ENCODE measurements around the gene FAM43B.

DNA sequence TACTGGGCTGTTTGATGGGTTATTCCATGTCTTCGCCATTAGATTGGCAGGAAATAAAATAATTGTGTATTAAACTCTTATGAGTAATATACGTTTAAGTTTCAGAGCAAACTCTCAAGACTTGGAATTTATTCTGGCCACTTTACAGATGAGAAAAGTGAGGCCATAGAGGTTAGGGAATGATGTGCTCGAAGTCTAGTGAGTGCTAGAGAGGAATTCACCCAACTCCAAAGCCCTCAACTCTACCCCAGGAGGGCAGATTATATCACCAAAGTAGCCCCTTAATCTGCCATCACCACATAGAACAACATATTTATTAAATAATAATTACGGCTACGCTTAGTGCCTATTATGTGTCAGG lies 44.0 kb upstream of the FAM43B start:
- TF ChIP-seq POLR2A (IDR thresholded peaks at IDR 0.05), result no peak
- TF ChIP-seq POLR2AphosphoS5 (IDR thresholded peaks at IDR 0.05), result no peak
- TF ChIP-seq, protein P1, sequence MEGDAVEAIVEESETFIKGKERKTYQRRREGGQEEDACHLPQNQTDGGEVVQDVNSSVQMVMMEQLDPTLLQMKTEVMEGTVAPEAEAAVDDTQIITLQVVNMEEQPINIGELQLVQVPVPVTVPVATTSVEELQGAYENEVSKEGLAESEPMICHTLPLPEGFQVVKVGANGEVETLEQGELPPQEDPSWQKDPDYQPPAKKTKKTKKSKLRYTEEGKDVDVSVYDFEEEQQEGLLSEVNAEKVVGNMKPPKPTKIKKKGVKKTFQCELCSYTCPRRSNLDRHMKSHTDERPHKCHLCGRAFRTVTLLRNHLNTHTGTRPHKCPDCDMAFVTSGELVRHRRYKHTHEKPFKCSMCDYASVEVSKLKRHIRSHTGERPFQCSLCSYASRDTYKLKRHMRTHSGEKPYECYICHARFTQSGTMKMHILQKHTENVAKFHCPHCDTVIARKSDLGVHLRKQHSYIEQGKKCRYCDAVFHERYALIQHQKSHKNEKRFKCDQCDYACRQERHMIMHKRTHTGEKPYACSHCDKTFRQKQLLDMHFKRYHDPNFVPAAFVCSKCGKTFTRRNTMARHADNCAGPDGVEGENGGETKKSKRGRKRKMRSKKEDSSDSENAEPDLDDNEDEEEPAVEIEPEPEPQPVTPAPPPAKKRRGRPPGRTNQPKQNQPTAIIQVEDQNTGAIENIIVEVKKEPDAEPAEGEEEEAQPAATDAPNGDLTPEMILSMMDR (IDR thresholded peaks at IDR 0.05), result no peak
- no peak for TF ChIP-seq EP300 (IDR thresholded peaks at IDR 0.05)

Measured in upper lobe of left lung (tissue), 4 donors.